ENCODE measurements around the gene SLC35F2. TPM values are rescaled to one million over a fixed set of nuclear protein-coding genes. Genes with fewer than 3 reads are reported as not detected.
"Not testable (repeated sequence)": the region's sequence is repeated elsewhere in the genome, so short reads cannot be mapped to it uniquely, and the experiment has no call there.

SLC35F2 gene
- 10 to 100 TPM; 20.6 to 37.1 (median 23.3) TPM for polyA plus RNA-seq (ENCODE audit: low read depth in 6 of 6)

GRCh38 chr11:107858217-107859070 lies at the start of gene SLC35F2:
Gene SLC35F2 (minus strand): TSS chr11:107858787. CDS start chr11:107858767, 20 bp downstream.
- Mint-ChIP-seq H3K36me3 (no peaks in the 10 kb centered on the region), H3K27ac (peak within 1 kb of the TSS; percentile 80 to 97 (median 94)), H3K9me3 (no peaks in the 10 kb centered on the region), H3K4me1 (peaks cover 24 to 45% (median 32%) of the 10 kb centered on the region in 3 donors), H3K4me3 (peak within 1 kb of the TSS; percentile 92 to 98 (median 97)), H3K27me3 (no peaks in the 10 kb centered on the region)
- DNase-seq = peak; percentile 83
- peak; percentile 87 to 88 for ATAC-seq (ENCODE audit: low read depth in 2 of 2)

GRCh38 chr11:107908211-107908610 lies 49.6 kb upstream of the SLC35F2 start:
- no peak overlapping the region for H3K27ac Mint-ChIP-seq
- no peaks in the 10 kb centered on the region for H3K4me1 Mint-ChIP-seq
- peaks cover 5 to 14% (median 10%) of the 10 kb centered on the region in 3 donors for H3K27me3 Mint-ChIP-seq
- H3K36me3 Mint-ChIP-seq = no peaks in the 10 kb centered on the region
- peaks cover 0 to 4% (median 0%) of the 10 kb centered on the region in 7 donors for H3K9me3 Mint-ChIP-seq
- H3K4me3 Mint-ChIP-seq = no peak overlapping the region
- no peak for ATAC-seq (ENCODE audit: low read depth in 2 of 2)
- no peak for DNase-seq

GRCh38 chr11:107898270-107898669 lies 39.7 kb upstream of the SLC35F2 start:
- no peak overlapping the region for H3K4me3 Mint-ChIP-seq

GRCh38 chr11:107882095-107882820 lies 23.7 kb upstream of the SLC35F2 start:
- DNase-seq (no peak), ATAC-seq (ENCODE audit: low read depth in 2 of 2) (no peak)
- no peaks in the 10 kb centered on the region for H3K9me3 Mint-ChIP-seq
- H3K36me3 Mint-ChIP-seq = no peaks in the 10 kb centered on the region
- H3K4me3 Mint-ChIP-seq = no peak overlapping the region
- peaks cover 0 to 22% (median 19%) of the 10 kb centered on the region in 3 donors for H3K27me3 Mint-ChIP-seq
- no peak overlapping the region for H3K27ac Mint-ChIP-seq
- H3K4me1 Mint-ChIP-seq = no peaks in the 10 kb centered on the region

More at GRCh38 chr11:107898270-107898669, 39.7 kb upstream of the SLC35F2 start:
- Mint-ChIP-seq H3K9me3 (peaks cover 0 to 2% (median 0%) of the 10 kb centered on the region in 7 donors), H3K4me1 (no peaks in the 10 kb centered on the region), H3K36me3 (no peaks in the 10 kb centered on the region), H3K27ac (no peak overlapping the region), H3K27me3 (peaks cover 13 to 19% (median 16%) of the 10 kb centered on the region in 3 donors)
- peak; percentile 49 to 51 for ATAC-seq (ENCODE audit: low read depth in 2 of 2)
- DNase-seq = peak; percentile 6

- not testable (repeated sequence) for H3K27ac Mint-ChIP-seq; ATAC-seq (ENCODE audit: low read depth in 2 of 2); H3K36me3 Mint-ChIP-seq; H3K4me3 Mint-ChIP-seq; DNase-seq; H3K9me3 Mint-ChIP-seq; H3K4me1 Mint-ChIP-seq
- peaks cover 0 to 17% (median 12%) of the 10 kb centered on the region in 3 donors for H3K27me3 Mint-ChIP-seq
These were observed 22.9 kb upstream of the SLC35F2 start for GRCh38 chr11:107881471-107881870.

- no peaks in the 10 kb centered on the region for H3K36me3 Mint-ChIP-seq
- H3K9me3 Mint-ChIP-seq = no peaks in the 10 kb centered on the region
- no peak for ATAC-seq (ENCODE audit: low read depth in 2 of 2)
- H3K4me3 Mint-ChIP-seq = no peak overlapping the region
- H3K27ac Mint-ChIP-seq = no peak overlapping the region
- H3K27me3 Mint-ChIP-seq = peaks cover 0 to 5% (median 0%) of the 10 kb centered on the region in 3 donors
- no peaks in the 10 kb centered on the region for H3K4me1 Mint-ChIP-seq
- DNase-seq = no peak
These were observed 17.6 kb upstream of the SLC35F2 start for GRCh38 chr11:107876141-107876540.

GRCh38 chr11:107864591-107864990 lies 6.0 kb upstream of the SLC35F2 start:
- DNase-seq (no peak), ATAC-seq (ENCODE audit: low read depth in 2 of 2) (no peak)
- Mint-ChIP-seq H3K4me1 (peaks cover 2 to 8% (median 2%) of the 10 kb centered on the region in 3 donors), H3K27ac (no peak overlapping the region), H3K4me3 (peak overlapping the region in 1 of 8 donors; percentile 1), H3K9me3 (no peaks in the 10 kb centered on the region), H3K36me3 (no peaks in the 10 kb centered on the region), H3K27me3 (peaks cover 0 to 11% (median 6%) of the 10 kb centered on the region in 3 donors)

GRCh38 chr11:107860688-107861087 lies 2.1 kb upstream of the SLC35F2 start:
- ATAC-seq (ENCODE audit: low read depth in 2 of 2) (no peak), DNase-seq (no peak)
- peaks cover 24 to 37% (median 32%) of the 10 kb centered on the region in 3 donors for H3K4me1 Mint-ChIP-seq
- H3K27ac Mint-ChIP-seq = no peak overlapping the region
- peaks cover 0 to 11% (median 6%) of the 10 kb centered on the region in 3 donors for H3K27me3 Mint-ChIP-seq
- H3K9me3 Mint-ChIP-seq = no peaks in the 10 kb centered on the region
- no peaks in the 10 kb centered on the region for H3K36me3 Mint-ChIP-seq
- H3K4me3 Mint-ChIP-seq = peak overlapping the region; percentile 23 to 98 (median 78)

GRCh38 chr11:107860240-107860620 lies 1.6 kb upstream of the SLC35F2 start:
- peaks cover 0 to 11% (median 2%) of the 10 kb centered on the region in 3 donors for H3K27me3 Mint-ChIP-seq
- H3K36me3 Mint-ChIP-seq = not testable (repeated sequence)

GRCh38 chr11:107859459-107860239 lies 1.1 kb upstream of the SLC35F2 start:
- Mint-ChIP-seq H3K27ac (peak overlapping the region; percentile 54 to 97 (median 93)), H3K9me3 (no peaks in the 10 kb centered on the region), H3K4me3 (peak overlapping the region; percentile 92 to 98 (median 97)), H3K4me1 (peaks cover 24 to 45% (median 32%) of the 10 kb centered on the region in 3 donors), H3K27me3 (peaks cover 0 to 5% (median 0%) of the 10 kb centered on the region in 3 donors), H3K36me3 (no peaks in the 10 kb centered on the region)
- no peak for ATAC-seq (ENCODE audit: low read depth in 2 of 2)
- DNase-seq = peak; percentile 17

More at GRCh38 chr11:107860240-107860620, 1.6 kb upstream of the SLC35F2 start:
- H3K4me1 Mint-ChIP-seq = peaks cover 24 to 42% (median 32%) of the 10 kb centered on the region in 3 donors
- DNase-seq; ATAC-seq (ENCODE audit: low read depth in 2 of 2); H3K9me3 Mint-ChIP-seq: not testable (repeated sequence)
- peak overlapping the region in 2 of 6 donors; percentile 38 to 97 for H3K27ac Mint-ChIP-seq
- H3K4me3 Mint-ChIP-seq = peak overlapping the region in 7 of 8 donors; percentile 23 to 98 (median 97)

GRCh38 chr11:107857550-107858216 lies 904 bp downstream of the SLC35F2 start:
- no peaks in the 10 kb centered on the region for H3K27me3 Mint-ChIP-seq
- no peaks in the 10 kb centered on the region for H3K9me3 Mint-ChIP-seq
- DNase-seq = no peak
- peak overlapping the region; percentile 72 to 97 (median 88) for H3K27ac Mint-ChIP-seq
- H3K4me1 Mint-ChIP-seq = peaks cover 28 to 50% (median 37%) of the 10 kb centered on the region in 3 donors
- peak overlapping the region; percentile 92 to 98 (median 97) for H3K4me3 Mint-ChIP-seq
- ATAC-seq (ENCODE audit: low read depth in 2 of 2) = no peak
- H3K36me3 Mint-ChIP-seq = no peaks in the 10 kb centered on the region

GRCh38 chr11:107856981-107857517 lies 1.5 kb downstream of the SLC35F2 start:
- H3K9me3 Mint-ChIP-seq = no peaks in the 10 kb centered on the region
- no peaks in the 10 kb centered on the region for H3K27me3 Mint-ChIP-seq
- DNase-seq = no peak
- no peak for ATAC-seq (ENCODE audit: low read depth in 2 of 2)
- H3K4me3 Mint-ChIP-seq = peak overlapping the region in 5 of 8 donors; percentile 42 to 98 (median 95)
- no peaks in the 10 kb centered on the region for H3K36me3 Mint-ChIP-seq
- peak overlapping the region in 1 of 6 donors; percentile 91 for H3K27ac Mint-ChIP-seq
- H3K4me1 Mint-ChIP-seq = peaks cover 28 to 50% (median 37%) of the 10 kb centered on the region in 3 donors
